Mesenchymal stem cell (in vitro differentiated cells and primary cell): Measurements from ENCODE around the gene APOL4.
"Not testable (repeated sequence)": the region's sequence is repeated elsewhere in the genome, so short reads cannot be mapped to it uniquely, and the experiment has no call there.

Experiments
- DNase-seq: peaks from one replicate; pipeline ENCODE4 v3.0.0-alpha.2; 2013
- H2AFZ ChIP-seq: one replicate; pipeline ENCODE4 v1.6.1; 2013; ENCODE audit warnings: low read depth, mild to moderate bottlenecking, control low read depth, inconsistent platforms, low read length, moderate library complexity
- H2AK5ac ChIP-seq: 2 replicates; pipeline ENCODE4 v1.6.1; 2013; ENCODE audit warnings: low read length, moderate library complexity, mild to moderate bottlenecking, inconsistent platforms; ENCODE audit not compliant: severe bottlenecking
- H2BK120ac ChIP-seq: one replicate; pipeline ENCODE4 v1.6.1; 2013; ENCODE audit warnings: low read depth, mild to moderate bottlenecking, inconsistent platforms, low read length, moderate library complexity
- H2BK12ac ChIP-seq, 2 experiments: one replicate each; pipeline ENCODE4 v1.6.1; 2013; ENCODE audit warnings: inconsistent platforms in 2 of 2, low read length in 2 of 2, mild to moderate bottlenecking in 2 of 2, moderate library complexity in 2 of 2, control low read depth in 1 of 2
- H2BK15ac ChIP-seq: one replicate; pipeline ENCODE4 v1.6.1; 2013; ENCODE audit warnings: mild to moderate bottlenecking, low read depth, inconsistent platforms; ENCODE audit not compliant: poor library complexity, severe bottlenecking
- H2BK5ac ChIP-seq: 2 replicates; pipeline ENCODE4 v1.6.1; 2013; ENCODE audit warnings: low read depth, mild to moderate bottlenecking, low read length, control low read depth, inconsistent platforms; ENCODE audit not compliant: poor library complexity, severe bottlenecking
- H3K14ac ChIP-seq, 2 experiments: one replicate each; pipeline ENCODE4 v1.6.1; 2013; ENCODE audit warnings: inconsistent platforms in 2 of 2, low read length in 2 of 2, control low read depth in 1 of 2, mild to moderate bottlenecking in 1 of 2, moderate library complexity in 1 of 2
- H3K18ac ChIP-seq, 2 experiments: one replicate each; pipeline ENCODE4 v1.6.1; 2013; ENCODE audit warnings: inconsistent platforms in 2 of 2, low read length in 2 of 2, control low read depth in 1 of 2, low read depth in 1 of 2, mild to moderate bottlenecking in 1 of 2
- H3K23ac ChIP-seq, 2 experiments: one replicate each; pipeline ENCODE4 v1.6.1; 2013; ENCODE audit warnings: inconsistent platforms in 2 of 2, low read length in 2 of 2, mild to moderate bottlenecking in 2 of 2, moderate library complexity in 2 of 2, control low read depth in 1 of 2
- H3K27ac ChIP-seq: 2 replicates; pipeline ENCODE4 v1.5.1; 2013; ENCODE audit warnings: mild to moderate bottlenecking, moderate library complexity, low read length, control low read depth, inconsistent platforms; ENCODE audit not compliant: poor library complexity, severe bottlenecking
- H3K27me3 ChIP-seq, 2 experiments: 2 replicates each; pipeline versions ENCODE4 v1.6.1 to v1.7.0; 2013; ENCODE audit warnings: low read length in 2 of 2, mild to moderate bottlenecking in 2 of 2, moderate library complexity in 2 of 2, control low read depth in 1 of 2, inconsistent platforms in 1 of 2; ENCODE audit not compliant: control insufficient read depth in 1 of 2, insufficient read depth in 1 of 2
- H3K36me3 ChIP-seq, 2 experiments: 2 replicates each; pipeline versions ENCODE4 v1.6.1 to v1.7.0; 2013; ENCODE audit warnings: low read length in 2 of 2, control low read depth in 1 of 2, inconsistent platforms in 1 of 2, low read depth in 1 of 2, mild to moderate bottlenecking in 1 of 2; ENCODE audit not compliant: insufficient read depth in 2 of 2, control insufficient read depth in 1 of 2
- H3K4ac ChIP-seq, 2 experiments: one replicate each; pipeline ENCODE4 v1.6.1; 2013; ENCODE audit warnings: inconsistent platforms in 2 of 2, low read length in 2 of 2, mild to moderate bottlenecking in 2 of 2, moderate library complexity in 2 of 2, control low read depth in 1 of 2, low read depth in 1 of 2
- H3K4me1 ChIP-seq: 2 replicates; pipeline ENCODE4 v1.6.1; 2013; ENCODE audit warnings: low read depth, low read length, control low read depth; ENCODE audit not compliant: control insufficient read depth, insufficient read depth
- H3K4me2 ChIP-seq: 2 replicates; pipeline ENCODE4 v1.6.1; 2013; ENCODE audit warnings: low read length, mild to moderate bottlenecking, inconsistent platforms; ENCODE audit not compliant: poor library complexity, severe bottlenecking
- H3K4me3 ChIP-seq, 2 experiments: 2 replicates each; pipeline versions ENCODE4 v1.5.1 to v1.7.0; 2013; ENCODE audit warnings: low read length in 2 of 2, mild to moderate bottlenecking in 2 of 2, control low read depth in 1 of 2, low read depth in 1 of 2; ENCODE audit not compliant: insufficient read depth in 1 of 2
- H3K79me1 ChIP-seq: replicated peaks from 2 replicates; pipeline ENCODE4 v1.6.1; 2013; ENCODE audit warnings: mild to moderate bottlenecking, control low read depth, low read length, inconsistent platforms; ENCODE audit not compliant: poor library complexity, severe bottlenecking
- H3K9ac ChIP-seq: 2 replicates; pipeline ENCODE4 v1.7.0; 2013; ENCODE audit warnings: mild to moderate bottlenecking, low read length, moderate library complexity
- H3K9me3 ChIP-seq: 2 replicates; pipeline ENCODE4 v1.7.0; 2013; ENCODE audit warnings: mild to moderate bottlenecking, low read length; ENCODE audit not compliant: control insufficient read depth
- H4K8ac ChIP-seq: one replicate; pipeline ENCODE4 v1.6.1; 2013; ENCODE audit warnings: inconsistent platforms, mild to moderate bottlenecking, low read length, moderate library complexity
- H4K91ac ChIP-seq: one replicate; pipeline ENCODE4 v1.6.1; 2013; ENCODE audit warnings: mild to moderate bottlenecking, low read length, inconsistent platforms
- WGBS: methylation state at CpG from one replicate; pipeline ENCODE4 v1.1.7; 2013; ENCODE audit warnings: mixed read lengths; 5-methylcytosine and 5-hydroxymethylcytosine counted together

The APOL4 gene

DNA sequence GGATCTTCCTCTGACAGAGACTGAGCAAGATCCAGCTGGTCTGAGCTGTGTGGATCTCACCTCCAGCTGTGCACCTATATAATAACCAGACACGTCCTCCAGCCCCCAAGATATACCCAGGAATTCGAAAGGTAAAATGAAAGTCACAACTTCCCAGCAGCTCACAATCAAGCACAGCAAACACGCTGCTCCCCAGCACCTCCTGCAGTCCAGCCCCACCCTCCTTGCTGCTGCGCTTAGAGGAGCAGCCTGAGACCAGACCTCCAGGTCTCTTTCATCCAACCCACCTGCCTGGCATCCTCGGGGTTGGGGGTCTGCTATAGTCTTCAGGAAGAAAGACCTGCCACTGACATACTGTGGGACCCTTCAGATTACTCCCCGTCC is 3.0 kb upstream of the APOL4 start:
- Histone ChIP-seq H3K4me2 (no peak overlapping the region), H3K14ac (no peak overlapping the region), H2AK5ac (no peak overlapping the region), H2BK120ac (no peak overlapping the region), H4K91ac (no peak overlapping the region), H3K4ac (no peak overlapping the region), H3K23ac (no peak overlapping the region), H3K27me3 (no peaks in the 10 kb centered on the region), H3K79me1 (no peaks in the 10 kb centered on the region), H3K9me3 (peaks cover 4% of the 10 kb centered on the region), H3K4me1 (no peaks in the 10 kb centered on the region), H2BK12ac (no peak overlapping the region), H3K18ac (no peak overlapping the region), H3K36me3 (no peaks in the 10 kb centered on the region), H4K8ac (no peak overlapping the region), H2AFZ (no peak overlapping the region), H3K9ac (no peak overlapping the region), H3K4me3 (no peak overlapping the region), H3K27ac (no peak overlapping the region), H2BK5ac (no peak overlapping the region), H2BK15ac (no peak overlapping the region)
- WGBS = 71% methylated on average over 5 of the region's 6 CpGs
- no peak for DNase-seq

- Histone ChIP-seq H3K4me2 (no peak overlapping the region), H4K91ac (no peak overlapping the region), H2BK12ac (no peak overlapping the region), H2BK120ac (no peak overlapping the region), H3K14ac (no peak overlapping the region), H3K23ac (no peak overlapping the region), H2BK15ac (no peak overlapping the region), H3K9ac (no peak overlapping the region), H3K4me3 (no peak overlapping the region), H3K79me1 (no peaks in the 10 kb centered on the region), H2AFZ (no peak overlapping the region), H3K4me1 (no peaks in the 10 kb centered on the region), H2AK5ac (no peak overlapping the region), H3K9me3 (peaks cover 4% of the 10 kb centered on the region), H4K8ac (no peak overlapping the region), H3K36me3 (no peaks in the 10 kb centered on the region), H3K18ac (no peak overlapping the region), H3K27me3 (no peaks in the 10 kb centered on the region), H3K27ac (no peak overlapping the region), H3K4ac (no peak overlapping the region), H2BK5ac (no peak overlapping the region)
- 57% methylated on average over 8 of the region's 8 CpGs for WGBS
- DNase-seq = no peak
Observed at GRCh38 chr22:36204001-36204631, 2.5 kb upstream of the APOL4 start.

- not testable (repeated sequence) for H4K91ac ChIP-seq
Observed at GRCh38 chr22:36203441-36203840, 1.8 kb upstream of the APOL4 start.

GRCh38 chr22:36202906-36203305 is 1.3 kb upstream of the APOL4 start:
- H3K14ac ChIP-seq, H3K23ac ChIP-seq, H3K18ac ChIP-seq, H3K4me1 ChIP-seq, H2AFZ ChIP-seq, H3K4ac ChIP-seq, H3K79me1 ChIP-seq, H3K9ac ChIP-seq, H3K4me2 ChIP-seq, H3K9me3 ChIP-seq, H2BK12ac ChIP-seq, H4K8ac ChIP-seq, H2AK5ac ChIP-seq, H3K27ac ChIP-seq, H4K91ac ChIP-seq, H3K4me3 ChIP-seq, H3K36me3 ChIP-seq, H2BK15ac ChIP-seq, H3K27me3 ChIP-seq, H2BK120ac ChIP-seq, H2BK5ac ChIP-seq, DNase-seq: not testable (repeated sequence)
- WGBS = 92% methylated on average over 8 of the region's 8 CpGs

More at GRCh38 chr22:36203441-36203840, 1.8 kb upstream of the APOL4 start:
- H3K36me3 ChIP-seq, H3K79me1 ChIP-seq, H3K23ac ChIP-seq, H3K27ac ChIP-seq, H3K4me1 ChIP-seq, H2BK15ac ChIP-seq, H3K18ac ChIP-seq, H4K8ac ChIP-seq, H2BK12ac ChIP-seq, H3K4me2 ChIP-seq, H2BK120ac ChIP-seq, H2BK5ac ChIP-seq, H3K4ac ChIP-seq, DNase-seq, H2AK5ac ChIP-seq, H3K14ac ChIP-seq, H3K27me3 ChIP-seq, H3K4me3 ChIP-seq, H3K9me3 ChIP-seq, H2AFZ ChIP-seq, H3K9ac ChIP-seq: not testable (repeated sequence)
- WGBS = 89% methylated on average over 6 of the region's 7 CpGs
